IMR-90 (cell line): Measurements from ENCODE around the gene CDK15. TPM values are rescaled to one million over a fixed set of nuclear protein-coding genes. Genes with fewer than 3 reads are reported as not detected.

Experiments
- ATAC-seq: fragments of 200-7000 bp; cut with Tn5 transposase; 2 replicates; pipeline ENCODE4 v1.9.1; 2020; ENCODE audit warnings: low read depth, mild to moderate bottlenecking, moderate library complexity
- BruUV-seq: library from RNA; stranded (reverse); fragments of 400-500 nt; replicated peaks from 2 replicates; lab custom pipeline; 2021; lab: Mats Ljungman, UMichigan
- CTCF ChIA-PET: fragments of 300-600 bp; formaldehyde crosslinking; extraction: SDS; loops from one replicate; lab custom pipeline; 2021; ENCODE audit warnings: antibody characterized with exemption; lab: Yijun Ruan, JAX
- POLR2A ChIA-PET: fragments of 300-600 bp; sonication (Branson Sonifier 250); formaldehyde crosslinking; loops from one replicate; lab custom pipeline; 2022; ENCODE audit warnings: antibody characterized with exemption; ENCODE audit not compliant: unreplicated experiment; lab: Charles Lee
- DNase-seq: peaks from one replicate; pipeline ENCODE4 v3.0.0; 2013
- H2AFZ ChIP-seq: replicated peaks from 2 replicates; pipeline ENCODE3; 2013; ENCODE audit warnings: low read length, mild to moderate bottlenecking; ENCODE audit not compliant: poor library complexity
- H2AK5ac ChIP-seq: 2 replicates; pipeline ENCODE4 v1.6.1; 2013; ENCODE audit warnings: low read depth, low read length, inconsistent platforms
- H2AK9ac ChIP-seq: replicated peaks from 2 replicates; pipeline ENCODE3; 2013; ENCODE audit warnings: mild to moderate bottlenecking, low read depth, low read length, moderate library complexity; ENCODE audit not compliant: poor library complexity
- H2BK120ac ChIP-seq: 2 replicates; pipeline ENCODE4 v1.6.1; 2013; ENCODE audit warnings: low read depth, low read length, inconsistent platforms
- H2BK15ac ChIP-seq: 3 replicates; pipeline ENCODE4 v1.6.1; 2013; ENCODE audit warnings: low read depth, low read length, inconsistent platforms
- H2BK20ac ChIP-seq: 2 replicates; pipeline ENCODE4 v1.6.1; 2013; ENCODE audit warnings: low read depth, mild to moderate bottlenecking, inconsistent platforms, low read length, moderate library complexity
- H2BK5ac ChIP-seq: 2 replicates; pipeline ENCODE4 v1.6.1; 2013; ENCODE audit warnings: mild to moderate bottlenecking, low read depth, low read length, inconsistent platforms; ENCODE audit not compliant: poor library complexity, severe bottlenecking
- H3K14ac ChIP-seq: replicated peaks from 2 replicates; pipeline ENCODE4 v1.6.1; 2013; ENCODE audit warnings: low read depth, low read length, inconsistent platforms
- H3K18ac ChIP-seq: 2 replicates; pipeline ENCODE4 v1.6.1; 2013; ENCODE audit warnings: low read depth, low read length, control low read depth
- H3K23ac ChIP-seq: 2 replicates; pipeline ENCODE4 v1.6.1; 2013; ENCODE audit warnings: low read depth, low read length, inconsistent platforms
- H3K27ac ChIP-seq: 2 replicates; pipeline ENCODE4 v1.5.1; 2013; ENCODE audit warnings: mild to moderate bottlenecking, control low read depth, low read length; ENCODE audit not compliant: insufficient read depth
- H3K27me3 ChIP-seq: 2 replicates; pipeline ENCODE4 v1.6.1; 2013; ENCODE audit warnings: low read length; ENCODE audit not compliant: control insufficient read depth, insufficient read depth
- H3K36me3 ChIP-seq: 2 replicates; pipeline ENCODE4 v1.6.1; 2013; ENCODE audit warnings: low read length, mixed read lengths; ENCODE audit not compliant: control insufficient read depth, insufficient read depth
- H3K4ac ChIP-seq: 2 replicates; pipeline ENCODE4 v1.6.1; 2013; ENCODE audit warnings: low read depth, low read length, inconsistent platforms
- H3K4me1 ChIP-seq: 2 replicates; pipeline ENCODE4 v1.6.1; 2013; ENCODE audit warnings: low read length, mixed read lengths; ENCODE audit not compliant: control insufficient read depth, insufficient read depth
- H3K4me2 ChIP-seq: 2 replicates; pipeline ENCODE4 v1.6.1; 2013; ENCODE audit warnings: low read depth, mild to moderate bottlenecking, control low read depth, low read length, moderate library complexity
- H3K4me3 ChIP-seq: 2 replicates; pipeline ENCODE4 v1.5.1; 2013; ENCODE audit warnings: low read depth, mild to moderate bottlenecking, control low read depth, low read length, moderate library complexity; ENCODE audit not compliant: insufficient read depth
- H3K56ac ChIP-seq: 2 replicates; pipeline ENCODE4 v1.6.1; 2013; ENCODE audit warnings: low read length, inconsistent platforms; ENCODE audit not compliant: insufficient read depth; ENCODE audit errors: extremely low read depth
- H3K79me1 ChIP-seq, 2 experiments: 2 replicates each; pipeline ENCODE4 v1.6.1; 2013; ENCODE audit warnings: low read length in 2 of 2, inconsistent platforms in 1 of 2, low read depth in 1 of 2
- H3K9ac ChIP-seq: 2 replicates; pipeline ENCODE4 v1.6.1; 2013; ENCODE audit warnings: low read depth, low read length, control low read depth
- H3K9me1 ChIP-seq: 2 replicates; pipeline ENCODE4 v1.6.1; 2013; ENCODE audit warnings: low read length, inconsistent platforms; ENCODE audit not compliant: insufficient read depth
- H3K9me3 ChIP-seq: 2 replicates; pipeline ENCODE4 v1.6.1; 2013; ENCODE audit warnings: low read length; ENCODE audit not compliant: control insufficient read depth, insufficient read depth
- H4K20me1 ChIP-seq: 2 replicates; pipeline ENCODE4 v1.6.1; 2013; ENCODE audit warnings: low read length, inconsistent platforms; ENCODE audit not compliant: insufficient read depth
- H4K5ac ChIP-seq: 2 replicates; pipeline ENCODE4 v1.6.1; 2013; ENCODE audit warnings: mild to moderate bottlenecking, low read depth, low read length, control low read depth
- H4K8ac ChIP-seq, 2 experiments: 2 replicates each; pipeline ENCODE4 v1.6.1; 2013; ENCODE audit warnings: low read depth in 2 of 2, low read length in 2 of 2, control low read depth in 1 of 2, inconsistent platforms in 1 of 2
- H4K91ac ChIP-seq: 2 replicates; pipeline ENCODE4 v1.6.1; 2013; ENCODE audit warnings: low read depth, low read length, inconsistent platforms; ENCODE audit not compliant: insufficient read depth
- BHLHE40 ChIP-seq: fragments of 150-350 bp; IDR thresholded peaks from 2 replicates; pipeline ENCODE4 v1.6.1; 2016; ENCODE audit warnings: mild to moderate bottlenecking, low read depth, low read length
- CTCF ChIP-seq: conservative IDR thresholded peaks from 2 replicates; pipeline ENCODE4 v1.5.1; 2012; ENCODE audit warnings: mild to moderate bottlenecking, low read depth, low read length, improper control_type of control experiment
- MXI1 ChIP-seq: IDR thresholded peaks from 2 replicates; pipeline ENCODE4 v1.6.1; 2012; ENCODE audit warnings: low read depth, mild to moderate bottlenecking, low read length, moderate library complexity, borderline replicate concordance
- NFE2L2 ChIP-seq: fragments of 150-350 bp; IDR thresholded peaks from 2 replicates; pipeline ENCODE4 v1.6.1; 2016; ENCODE audit warnings: low read depth, mild to moderate bottlenecking, low read length
- POLR2A ChIP-seq: IDR thresholded peaks from 2 replicates; pipeline ENCODE4 v1.6.1; 2012; ENCODE audit warnings: mild to moderate bottlenecking, low read depth, low read length
- RAD21 ChIP-seq: IDR thresholded peaks from 2 replicates; pipeline ENCODE4 v1.6.1; 2012; ENCODE audit warnings: low read length, improper control_type of control experiment
- SMC3 ChIP-seq: fragments of 150-350 bp; IDR thresholded peaks from 2 replicates; pipeline ENCODE4 v1.6.1; 2016; ENCODE audit warnings: low read depth, mild to moderate bottlenecking, antibody characterized with exemption, low read length, moderate library complexity
- USF2 ChIP-seq: fragments of 150-350 bp; IDR thresholded peaks from 2 replicates; pipeline ENCODE4 v1.6.1; 2017; ENCODE audit warnings: mild to moderate bottlenecking, antibody characterized with exemption, low read length, low read depth
- WGBS, 2 experiments: methylation state at CpG; one replicate each; pipeline versions ENCODE4 v1.1.5 to v1.1.7; 2013; ENCODE audit warnings: missing lambda C conversion rate in 2 of 2; ENCODE audit not compliant: insufficient read length in 1 of 2; ENCODE audit errors: extremely low coverage in 2 of 2; 5-methylcytosine and 5-hydroxymethylcytosine counted together
- dilution Hi-C: fragments of 300-500 bp; cut with HindIII; formaldehyde crosslinking; loops from one replicate; pipeline ENCODE4 v1.14.3; 2018; ENCODE audit warnings: low sequenced_read_pairs; ENCODE audit not compliant: unreplicated experiment
- in situ Hi-C: fragments of 300-500 bp; cut with MboI; formaldehyde crosslinking; loops from 3 replicates; pipeline ENCODE4 v1.14.3; 2019; ENCODE audit warnings: low sequenced_read_pairs, inconsistent platforms, mixed read lengths
- intact Hi-C: fragments of 100-400 bp; cut with micrococcal nuclease; formaldehyde crosslinking; loops from 2 replicates; pipeline ENCODE4 v1.10.0; 2022
- polyA plus RNA-seq, 3 experiments: library from polyadenylated mRNA; depleted of rRNA; stranded (reverse); fragments of >200 nt; gene quantifications; 2 replicates each; pipeline ENCODE4 v1.2.3, GENCODE V29; 2012; ENCODE audit warnings: low replicate concordance in 1 of 3
- total RNA-seq: library from RNA; depleted of rRNA; stranded (reverse); fragments of >200 nt; gene quantifications from 2 replicates; pipeline ENCODE4 v1.2.3, GENCODE V29; 2012

Gene CDK15
- total and polyA plus RNA-seq, 2 of the 4 experiments (the other 2 are of a cell fraction) = 16.1 to 33.0 TPM

- dilution Hi-C loops = no loop called here
- peak overlapping the region; percentile 37 for H2AK9ac ChIP-seq
- peak overlapping the region; percentile 56 for H2BK20ac ChIP-seq
- H3K79me1 ChIP-seq = peaks cover 0 to 32% of the 10 kb centered on the region in 2 experiments; a peak in 2 of 4 replicates
- peak overlapping the region; percentile 54; the same call in 1 of the 2 replicates for H3K4me2 ChIP-seq
- H3K9me1 ChIP-seq = peaks cover 13% of the 10 kb centered on the region
- H2BK15ac ChIP-seq = peak overlapping the region; percentile 45; the same call in 2 of the 3 replicates
- peak overlapping the region; percentile 29 to 72; a peak in 3 of 4 replicates for H4K8ac ChIP-seq
- no peaks in the 10 kb centered on the region for H3K27me3 ChIP-seq
- H2BK5ac ChIP-seq = peak overlapping the region; percentile 65
- peak; percentile 72 for DNase-seq
- H3K4me1 ChIP-seq = peaks cover 26% of the 10 kb centered on the region
- no CpG with 5 or more reads among the region's 3 CpGs for WGBS, 2 experiments
- no peaks in the 10 kb centered on the region; the same call in 1 of the 2 replicates for H3K36me3 ChIP-seq
- peak overlapping the region; percentile 68; the same call in 1 of the 2 replicates for H3K27ac ChIP-seq
- peak overlapping the region; percentile 65 for H3K14ac ChIP-seq
- TF ChIP-seq POLR2A (no peak), MXI1 (no peak), USF2 (no peak), BHLHE40 (no peak), NFE2L2 (no peak), SMC3 (no peak), RAD21 (no peak), CTCF (no peak)
- no peak overlapping the region; the same call in 1 of the 2 replicates for H3K56ac ChIP-seq
- H4K5ac ChIP-seq = peak overlapping the region; percentile 45
- H2AK5ac ChIP-seq = peak overlapping the region; percentile 97; the same call in 1 of the 2 replicates
- H3K4ac ChIP-seq = peak overlapping the region; percentile 80
- no peak; the same call in 1 of the 2 replicates for ATAC-seq
- intact Hi-C loops = no loop called here
- H4K20me1 ChIP-seq = no peaks in the 10 kb centered on the region
- H3K23ac ChIP-seq = peak overlapping the region; percentile 55
- H2BK120ac ChIP-seq = peak overlapping the region; percentile 87
- H3K18ac ChIP-seq = peak overlapping the region; percentile 62
- in situ Hi-C loops = no loop called here
- H2AFZ ChIP-seq = peak overlapping the region; percentile 64
- POLR2A ChIA-PET = interaction anchor here (0.6 to 0.7 kb wide), 2 partner anchors 28 to 284 kb away, joined by 3 to 4 read pairs; no protein-coding TSS in a partner anchor
- H3K9me3 ChIP-seq = no peaks in the 10 kb centered on the region
- H3K9ac ChIP-seq = peak overlapping the region; percentile 18
- peak overlapping the region; percentile 63 for H4K91ac ChIP-seq
- H3K4me3 ChIP-seq = no peak overlapping the region
- BruUV-seq = no TSS peak
- CTCF ChIA-PET = interaction anchor here (1.0 to 1.2 kb wide), 2 partner anchors 12 to 20 kb away, joined by 3 to 6 read pairs; no protein-coding TSS in a partner anchor
Measured at GRCh38 chr2:201880579-201880978, 74.2 kb downstream of the CDK15 start.
